GM12878 (cell line): ENCODE data around the gene A4GNT. TPM values are rescaled to one million over a fixed set of nuclear protein-coding genes. Genes with fewer than 3 reads are reported as not detected.

Experiments
- ATAC-seq: fragments of 200-7000 bp; cut with Tn5 transposase; 3 replicates; pipeline ENCODE4 v1.9.1; 2020; ENCODE audit warnings: mild to moderate bottlenecking, moderate library complexity
- BruUV-seq: library from RNA; stranded (reverse); fragments of 400-500 nt; replicated peaks from 2 replicates; lab custom pipeline; 2021; lab: Mats Ljungman, UMichigan
- CTCF ChIA-PET: fragments of 300-600 bp; sonication (Branson Sonifier 250); formaldehyde crosslinking; extraction: SDS; loops from one replicate; lab custom pipeline; 2021; ENCODE audit warnings: inconsistent platforms; lab: Yijun Ruan, JAX
- POLR2A ChIA-PET: fragments of 350-600 bp; formaldehyde crosslinking; extraction: SDS; loops from one replicate; lab custom pipeline; 2021; ENCODE audit warnings: inconsistent platforms; lab: Charles Lee
- RAD21 ChIA-PET: fragments of 300-600 bp; sonication (Branson Sonifier 250); formaldehyde crosslinking; loops from one replicate; lab custom pipeline; 2023; ENCODE audit warnings: antibody characterized with exemption; ENCODE audit not compliant: unreplicated experiment; lab: Charles Lee
- SMC1A ChIA-PET: fragments of 300-600 bp; sonication (Branson Sonifier 250); formaldehyde crosslinking; loops from one replicate; lab custom pipeline; 2023; ENCODE audit not compliant: unreplicated experiment, uncharacterized antibody; lab: Charles Lee
- DNase-seq: peaks from one replicate; pipeline ENCODE4 v3.0.0-alpha.2; 2011; ENCODE audit warnings: low read depth, low spot score
- FAIRE-seq: peaks from 3 replicates; lab custom pipeline; 2011; peaks lifted over from hg19 to GRCh38; lab: Jason Lieb, UNC
- H2AFZ ChIP-seq: 2 replicates; pipeline ENCODE4 v1.6.0; 2011; ENCODE audit warnings: low read depth, low read length, control low read depth; ENCODE audit not compliant: control insufficient read depth
- H3K27ac ChIP-seq: 2 replicates; pipeline ENCODE4 v1.5.1; 2011; ENCODE audit warnings: control low read depth; ENCODE audit not compliant: control insufficient read depth, insufficient read depth
- H3K27me3 ChIP-seq, 2 experiments: replicated peaks in 1 of 2; 2 replicates each; pipeline versions ENCODE4 v1.6.0 to v1.6.1; 2011; ENCODE audit warnings: low read length in 1 of 2; ENCODE audit not compliant: control insufficient read depth in 2 of 2, insufficient read depth in 2 of 2
- H3K36me3 ChIP-seq, 2 experiments: 2 replicates each; pipeline ENCODE4 v1.5.1; 2011; ENCODE audit warnings: low read length in 1 of 2; ENCODE audit not compliant: control insufficient read depth in 2 of 2, insufficient read depth in 2 of 2
- H3K4me1 ChIP-seq: 2 replicates; pipeline ENCODE4 v1.6.1; 2011; ENCODE audit warnings: mild to moderate bottlenecking, low read length, moderate library complexity, mixed read lengths; ENCODE audit not compliant: control insufficient read depth, insufficient read depth
- H3K4me2 ChIP-seq: 2 replicates; pipeline ENCODE4 v1.6.0; 2011; ENCODE audit warnings: control low read depth; ENCODE audit not compliant: control insufficient read depth, insufficient read depth
- H3K4me3 ChIP-seq: fragments of 200-600 bp; sonication (generic); 2 replicates; pipeline ENCODE4 v1.5.1; 2016
- H3K79me2 ChIP-seq: 2 replicates; pipeline ENCODE4 v1.6.0; 2011; ENCODE audit warnings: low read length; ENCODE audit not compliant: control insufficient read depth, insufficient read depth
- H3K9ac ChIP-seq: 2 replicates; pipeline ENCODE4 v1.8.0; 2011; ENCODE audit warnings: low read length, control low read depth, mixed read lengths; ENCODE audit not compliant: control insufficient read depth, insufficient read depth
- H3K9me3 ChIP-seq: replicated peaks from 3 replicates; pipeline ENCODE4 v1.5.1; 2011; ENCODE audit warnings: mild to moderate bottlenecking, low read length; ENCODE audit not compliant: control insufficient read depth, insufficient read depth
- H4K20me1 ChIP-seq: 2 replicates; pipeline ENCODE4 v1.6.0; 2011; ENCODE audit not compliant: control insufficient read depth, insufficient read depth
- BHLHE40 ChIP-seq, 2 experiments: fragments of 450-650 bp in 1 of 2; IDR thresholded peaks; 2 replicates each; pipeline ENCODE4 v1.6.1; 2011 to 2017; ENCODE audit warnings: low read depth in 2 of 2, borderline replicate concordance in 1 of 2, improper control_type of control experiment in 1 of 2, low read length in 1 of 2, mild to moderate bottlenecking in 1 of 2
- BMI1 ChIP-seq: fragments of 450-650 bp; IDR thresholded peaks from 2 replicates; pipeline ENCODE4 v1.6.1; 2016; ENCODE audit warnings: mild to moderate bottlenecking, moderate library complexity, borderline replicate concordance
- CBFB ChIP-seq: IDR thresholded peaks from 2 replicates; pipeline ENCODE4 v1.6.1; 2016; ENCODE audit warnings: antibody characterized with exemption, low read depth
- CREM ChIP-seq: IDR thresholded peaks from 2 replicates; pipeline ENCODE4 v1.6.1; 2014; ENCODE audit warnings: antibody characterized with exemption, low read depth
- DPF2 ChIP-seq: fragments of 450-650 bp; IDR thresholded peaks from 2 replicates; pipeline ENCODE4 v1.6.1; 2017; ENCODE audit warnings: mild to moderate bottlenecking
- ESRRA ChIP-seq: IDR thresholded peaks from 2 replicates; pipeline ENCODE4 v1.6.1; 2012; ENCODE audit warnings: mild to moderate bottlenecking, low read length, improper control_type of control experiment
- FOS ChIP-seq: IDR thresholded peaks from 3 replicates; pipeline ENCODE4 v1.6.1; 2011; ENCODE audit warnings: borderline replicate concordance; ENCODE audit not compliant: insufficient read length; ENCODE audit errors: extremely low read depth
- FOXK2 ChIP-seq: fragments of 450-650 bp; IDR thresholded peaks from 2 replicates; pipeline ENCODE4 v1.6.1; 2017; ENCODE audit warnings: mild to moderate bottlenecking, moderate library complexity
- IKZF1 ChIP-seq: fragments of 450-650 bp; conservative IDR thresholded peaks from 2 replicates; pipeline ENCODE4 v1.6.1; 2017; ENCODE audit warnings: antibody characterized with exemption, mild to moderate bottlenecking
- NFIC ChIP-seq: IDR thresholded peaks from 2 replicates; pipeline ENCODE4 v1.6.1; 2012; ENCODE audit warnings: low read depth, mild to moderate bottlenecking, inconsistent platforms, low read length, moderate library complexity
- SUZ12 ChIP-seq: fragments of 200-600 bp; sonication (generic); IDR thresholded peaks from one replicate; pipeline ENCODE4 v1.6.1; 2018; ENCODE audit warnings: antibody characterized with exemption, mild to moderate bottlenecking; ENCODE audit not compliant: unreplicated experiment
- WGBS: methylation state at CpG from one replicate; pipeline ENCODE4 v1.1.6; 2016; ENCODE audit warnings: low lambda C conversion rate; ENCODE audit not compliant: insufficient replicate concordance, insufficient coverage; ENCODE audit errors: missing lambda C conversion rate; 5-methylcytosine and 5-hydroxymethylcytosine counted together
- in situ Hi-C: fragments of 300-500 bp; cut with MboI; formaldehyde crosslinking; loops from 9 replicates; pipeline ENCODE4 v1.14.3; 2018; ENCODE audit warnings: mixed read lengths
- intact Hi-C: fragments of 100-400 bp; cut with micrococcal nuclease; formaldehyde crosslinking; loops from one replicate; pipeline ENCODE4 v1.14.2; 2022; ENCODE audit not compliant: unreplicated experiment
- polyA plus RNA-seq, 11 experiments: library from polyadenylated mRNA; depleted of rRNA in 4 of 11; unstranded in 6 of 11; stranded (reverse) in 5 of 11; fragments of >200 nt; fragmentation: Nextera tagmentation in 4 of 11; fragmentation: Illumina TruSeq in 1 of 11; extraction: Ambion mirVana in 4 of 11; extraction: Trizol in 1 of 11; gene quantifications; 1 replicate in 1 of 11; 2 replicates in 10 of 11; pipeline versions ENCODE4 v1.2.1 to v1.2.3, GENCODE V29; 2011 to 2016; ENCODE audit warnings: inconsistent platforms in 2 of 11, missing spikeins in 2 of 11, low read depth in 1 of 11
- total RNA-seq, 4 experiments: library from RNA; depleted of rRNA in 3 of 4; stranded (reverse); fragments of >200 nt in 3 of 4; fragmentation: Illumina TruSeq in 1 of 4; extraction: Trizol in 1 of 4; gene quantifications; 2 replicates each; pipeline versions ENCODE4 v1.2.1 to v1.2.3, GENCODE V29; 2013 to 2021
- TF ChIP-seq, protein P1 (sequence below): IDR thresholded peaks from 2 replicates; pipeline ENCODE4 v1.6.1; 2012; ENCODE audit warnings: low read depth, low read length, improper control_type of control experiment
- TF ChIP-seq, protein P2 (sequence below): fragments of 450-650 bp; formaldehyde crosslinking; IDR thresholded peaks from 2 replicates; pipeline ENCODE4 v1.4.0; 2020; ENCODE audit warnings: mild to moderate bottlenecking, moderate library complexity
- TF ChIP-seq, protein P3 (sequence below): fragments of 450-650 bp; IDR thresholded peaks from 2 replicates; pipeline ENCODE4 v1.6.1; 2016; ENCODE audit warnings: mild to moderate bottlenecking

Gene A4GNT
- total and polyA plus RNA-seq, 10 of the 15 experiments (the other 5 are each of a cell fraction or from before 2014, with no cell fraction given) = not detected

DNA sequence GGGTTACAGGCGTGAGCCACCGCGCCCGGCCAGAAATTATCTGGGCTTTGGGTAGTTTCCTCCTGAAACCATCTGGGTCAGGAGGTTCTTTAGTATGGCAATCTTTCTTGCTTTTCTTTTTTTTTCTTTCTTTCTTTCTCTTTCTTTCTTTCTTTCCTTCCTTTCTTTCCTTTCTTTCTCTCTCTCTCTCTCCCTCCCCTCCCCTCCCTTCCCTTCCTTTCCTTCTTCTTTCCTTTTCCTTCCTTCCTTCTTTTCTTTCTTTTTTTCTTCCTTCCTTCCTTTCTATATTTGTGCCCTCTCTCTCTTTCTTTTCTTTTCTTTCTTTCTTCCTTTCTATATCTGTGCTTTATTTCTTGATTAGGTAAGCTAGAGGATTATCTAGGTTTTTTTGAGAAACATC, 25.6 kb upstream of the A4GNT start:
- DNase-seq = no peak
- intact Hi-C loops (no loop called here), in situ Hi-C loops (no loop called here)
- TF ChIP-seq ESRRA = no peak
- TF ChIP-seq, protein P1, sequence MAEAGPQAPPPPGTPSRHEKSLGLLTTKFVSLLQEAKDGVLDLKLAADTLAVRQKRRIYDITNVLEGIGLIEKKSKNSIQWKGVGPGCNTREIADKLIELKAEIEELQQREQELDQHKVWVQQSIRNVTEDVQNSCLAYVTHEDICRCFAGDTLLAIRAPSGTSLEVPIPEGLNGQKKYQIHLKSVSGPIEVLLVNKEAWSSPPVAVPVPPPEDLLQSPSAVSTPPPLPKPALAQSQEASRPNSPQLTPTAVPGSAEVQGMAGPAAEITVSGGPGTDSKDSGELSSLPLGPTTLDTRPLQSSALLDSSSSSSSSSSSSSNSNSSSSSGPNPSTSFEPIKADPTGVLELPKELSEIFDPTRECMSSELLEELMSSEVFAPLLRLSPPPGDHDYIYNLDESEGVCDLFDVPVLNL = no peak
- no peak for TF ChIP-seq FOXK2
- Histone ChIP-seq H3K36me3 (no peaks in the 10 kb centered on the region), H2AFZ (no peak overlapping the region), H3K9ac (no peak overlapping the region), H3K4me1 (no peaks in the 10 kb centered on the region), H4K20me1 (no peaks in the 10 kb centered on the region), H3K79me2 (no peaks in the 10 kb centered on the region), H3K4me3 (no peak overlapping the region), H3K4me2 (no peak overlapping the region), H3K9me3 (no peaks in the 10 kb centered on the region), H3K27ac (no peak overlapping the region), H3K27me3 (no peaks in the 10 kb centered on the region)
- WGBS = 97% methylated on average over 4 of the region's 4 CpGs
- ChIA-PET SMC1A (interaction anchor here (0.6 kb wide), 1 partner anchor 22 kb away, joined by 3 read pairs; no protein-coding TSS in a partner anchor), POLR2A (no interaction called here), CTCF (interaction anchor here (0.6 kb wide), 1 partner anchor 537 kb away, joined by 3 read pairs; no protein-coding TSS in a partner anchor), RAD21 (no interaction called here)
- ATAC-seq = no peak
- BruUV-seq = no TSS peak
- no peak for FAIRE-seq

- H3K79me2 ChIP-seq = no peaks in the 10 kb centered on the region
- H4K20me1 ChIP-seq = no peaks in the 10 kb centered on the region
- RAD21 ChIA-PET = no interaction called here
- no peaks in the 10 kb centered on the region for H3K4me1 ChIP-seq
- no peaks in the 10 kb centered on the region for H3K36me3 ChIP-seq
- H3K9me3 ChIP-seq = no peaks in the 10 kb centered on the region
- no peaks in the 10 kb centered on the region for H3K27me3 ChIP-seq
- no peak for ATAC-seq
- no peak overlapping the region for H2AFZ ChIP-seq
- FAIRE-seq = no peak
- intact Hi-C loops = no loop called here
- in situ Hi-C loops = no loop called here
- SMC1A ChIA-PET = no interaction called here
- H3K27ac ChIP-seq = no peak overlapping the region
- no peak overlapping the region for H3K9ac ChIP-seq
- DNase-seq = no peak
- POLR2A ChIA-PET = no interaction called here
- H3K4me3 ChIP-seq = no peak overlapping the region
- no TSS peak for BruUV-seq
- no peak overlapping the region for H3K4me2 ChIP-seq
- CTCF ChIA-PET = no interaction called here
- TF ChIP-seq SUZ12 (no peak), NFIC (no peak), IKZF1 (no peak), CREM (no peak), BMI1 (no peak), FOS (no peak), DPF2 (no peak), CBFB (no peak), BHLHE40 (IDR thresholded peaks at IDR 0.05; ENCODE audit: borderline replicate concordance in 1 of 2, low read depth in 2 of 2, low read length in 1 of 2) (no peak)
- TF ChIP-seq, protein P2, sequence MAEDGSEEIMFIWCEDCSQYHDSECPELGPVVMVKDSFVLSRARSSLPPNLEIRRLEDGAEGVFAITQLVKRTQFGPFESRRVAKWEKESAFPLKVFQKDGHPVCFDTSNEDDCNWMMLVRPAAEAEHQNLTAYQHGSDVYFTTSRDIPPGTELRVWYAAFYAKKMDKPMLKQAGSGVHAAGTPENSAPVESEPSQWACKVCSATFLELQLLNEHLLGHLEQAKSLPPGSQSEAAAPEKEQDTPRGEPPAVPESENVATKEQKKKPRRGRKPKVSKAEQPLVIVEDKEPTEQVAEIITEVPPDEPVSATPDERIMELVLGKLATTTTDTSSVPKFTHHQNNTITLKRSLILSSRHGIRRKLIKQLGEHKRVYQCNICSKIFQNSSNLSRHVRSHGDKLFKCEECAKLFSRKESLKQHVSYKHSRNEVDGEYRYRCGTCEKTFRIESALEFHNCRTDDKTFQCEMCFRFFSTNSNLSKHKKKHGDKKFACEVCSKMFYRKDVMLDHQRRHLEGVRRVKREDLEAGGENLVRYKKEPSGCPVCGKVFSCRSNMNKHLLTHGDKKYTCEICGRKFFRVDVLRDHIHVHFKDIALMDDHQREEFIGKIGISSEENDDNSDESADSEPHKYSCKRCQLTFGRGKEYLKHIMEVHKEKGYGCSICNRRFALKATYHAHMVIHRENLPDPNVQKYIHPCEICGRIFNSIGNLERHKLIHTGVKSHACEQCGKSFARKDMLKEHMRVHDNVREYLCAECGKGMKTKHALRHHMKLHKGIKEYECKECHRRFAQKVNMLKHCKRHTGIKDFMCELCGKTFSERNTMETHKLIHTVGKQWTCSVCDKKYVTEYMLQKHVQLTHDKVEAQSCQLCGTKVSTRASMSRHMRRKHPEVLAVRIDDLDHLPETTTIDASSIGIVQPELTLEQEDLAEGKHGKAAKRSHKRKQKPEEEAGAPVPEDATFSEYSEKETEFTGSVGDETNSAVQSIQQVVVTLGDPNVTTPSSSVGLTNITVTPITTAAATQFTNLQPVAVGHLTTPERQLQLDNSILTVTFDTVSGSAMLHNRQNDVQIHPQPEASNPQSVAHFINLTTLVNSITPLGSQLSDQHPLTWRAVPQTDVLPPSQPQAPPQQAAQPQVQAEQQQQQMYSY (CRISPR knock-in tag) = no peak
- TF ChIP-seq, protein P3, sequence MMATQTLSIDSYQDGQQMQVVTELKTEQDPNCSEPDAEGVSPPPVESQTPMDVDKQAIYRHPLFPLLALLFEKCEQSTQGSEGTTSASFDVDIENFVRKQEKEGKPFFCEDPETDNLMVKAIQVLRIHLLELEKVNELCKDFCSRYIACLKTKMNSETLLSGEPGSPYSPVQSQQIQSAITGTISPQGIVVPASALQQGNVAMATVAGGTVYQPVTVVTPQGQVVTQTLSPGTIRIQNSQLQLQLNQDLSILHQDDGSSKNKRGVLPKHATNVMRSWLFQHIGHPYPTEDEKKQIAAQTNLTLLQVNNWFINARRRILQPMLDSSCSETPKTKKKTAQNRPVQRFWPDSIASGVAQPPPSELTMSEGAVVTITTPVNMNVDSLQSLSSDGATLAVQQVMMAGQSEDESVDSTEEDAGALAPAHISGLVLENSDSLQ = no peak
These were observed 22.3 kb upstream of the A4GNT start for GRCh38 chr3:138154534-138154933.
